NT2/D1 (cell line): ENCODE measurements around the gene ZFAND5.

Source experiments
- DNase-seq: peaks from one replicate; pipeline ENCODE4 v3.0.0-alpha.2; 2011; ENCODE audit warnings: low read depth, low spot score
- H3K27me3 ChIP-seq: 2 replicates; pipeline ENCODE4 v1.6.0; 2011; ENCODE audit warnings: mild to moderate bottlenecking; ENCODE audit not compliant: insufficient read length, insufficient read depth
- H3K36me3 ChIP-seq: 2 replicates; pipeline ENCODE4 v1.6.1; 2011; ENCODE audit warnings: mild to moderate bottlenecking, low read length, mixed read lengths; ENCODE audit not compliant: insufficient read depth, insufficient read length
- H3K4me1 ChIP-seq: 2 replicates; pipeline ENCODE4 v1.5.1; 2011; ENCODE audit not compliant: insufficient read depth, insufficient read length
- H3K4me3 ChIP-seq: 2 replicates; pipeline ENCODE4 v1.5.1; 2011; ENCODE audit warnings: low read depth; ENCODE audit not compliant: insufficient read length
- H3K9ac ChIP-seq: 2 replicates; pipeline ENCODE4 v1.6.0; 2011; ENCODE audit warnings: low read depth; ENCODE audit not compliant: insufficient read length
- H3K9me3 ChIP-seq: 2 replicates; pipeline ENCODE4 v1.5.1; 2011; ENCODE audit warnings: mild to moderate bottlenecking, low read length; ENCODE audit not compliant: insufficient read depth
- SUZ12 ChIP-seq: IDR thresholded peaks from 2 replicates; pipeline ENCODE4 v1.6.1; 2011; ENCODE audit not compliant: insufficient read length, insufficient read depth; ENCODE audit errors: extremely low read depth
- YY1 ChIP-seq: IDR thresholded peaks from 2 replicates; pipeline ENCODE4 v1.6.1; 2011; ENCODE audit not compliant: insufficient read length, insufficient read depth
- ZNF274 ChIP-seq: IDR thresholded peaks from 2 replicates; pipeline ENCODE4 v1.6.1; 2011; ENCODE audit warnings: mild to moderate bottlenecking, low read depth, low read length

ZFAND5 gene

DNA sequence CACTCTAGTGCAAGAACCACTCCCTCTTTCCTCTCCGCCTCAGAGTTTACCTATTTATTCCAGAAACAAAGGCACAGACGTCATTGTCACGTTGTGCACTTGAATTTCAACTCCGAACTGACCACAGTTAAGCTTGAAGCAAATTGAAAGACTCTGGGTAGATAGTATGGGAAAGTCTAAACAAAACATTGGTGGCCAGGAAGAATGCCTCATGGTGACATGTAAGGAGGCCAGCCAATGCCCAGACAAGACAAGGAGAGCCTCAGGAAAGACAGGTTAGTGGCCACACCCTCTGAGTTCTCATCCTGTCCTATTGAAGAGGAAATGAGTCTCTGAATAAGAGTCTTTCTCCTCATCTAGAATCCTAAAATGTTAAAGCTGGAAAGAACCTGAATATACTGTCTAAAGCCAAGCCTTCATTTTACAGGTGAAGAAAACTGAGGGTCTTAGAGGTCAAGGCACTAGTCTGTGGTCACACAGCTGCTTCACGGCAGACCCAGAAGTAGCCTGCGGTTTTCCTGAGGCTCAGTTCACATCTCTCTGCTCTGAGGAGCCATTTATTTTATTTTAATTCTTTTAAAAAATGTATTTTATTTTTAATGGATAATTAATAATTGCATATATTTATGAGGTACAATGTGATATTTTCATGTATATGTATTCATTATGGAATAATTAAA, 30.2 kb downstream of the ZFAND5 start:
- Histone ChIP-seq H3K4me3 (no peak overlapping the region), H3K9me3 (no peaks in the 10 kb centered on the region), H3K27me3 (no peaks in the 10 kb centered on the region), H3K4me1 (no peaks in the 10 kb centered on the region), H3K36me3 (no peaks in the 10 kb centered on the region), H3K9ac (no peak overlapping the region)
- no peak for DNase-seq
- TF ChIP-seq ZNF274 = no peak
- TF ChIP-seq SUZ12 = no peak
- no peak for TF ChIP-seq YY1

DNA sequence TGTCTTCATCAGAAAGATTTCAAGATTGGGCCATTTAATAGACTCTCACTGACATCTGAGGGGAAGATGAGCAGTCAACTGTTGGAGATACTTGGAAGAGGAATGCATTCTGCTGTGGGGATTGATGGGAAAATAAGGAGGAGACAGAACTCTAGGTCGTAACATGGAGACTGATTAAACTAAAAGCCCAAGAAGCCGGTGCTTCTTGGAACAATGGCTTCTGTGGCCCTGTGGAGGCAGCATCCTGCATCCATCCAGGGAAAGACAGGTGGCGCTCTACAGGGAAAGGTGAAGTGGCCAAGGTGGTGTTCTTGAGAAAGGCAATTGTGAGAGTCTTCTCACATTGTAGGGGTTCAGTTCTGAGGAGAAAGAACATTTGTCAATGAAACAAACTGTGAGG, 31.3 kb downstream of the ZFAND5 start:
- TF ChIP-seq YY1 (no peak), SUZ12 (no peak), ZNF274 (no peak)
- H3K27me3 ChIP-seq = no peaks in the 10 kb centered on the region
- H3K36me3 ChIP-seq = no peaks in the 10 kb centered on the region
- H3K4me3 ChIP-seq = no peak overlapping the region
- no peak overlapping the region for H3K9ac ChIP-seq
- peak; percentile 28 for DNase-seq
- H3K4me1 ChIP-seq = no peaks in the 10 kb centered on the region
- H3K9me3 ChIP-seq = no peaks in the 10 kb centered on the region

DNA sequence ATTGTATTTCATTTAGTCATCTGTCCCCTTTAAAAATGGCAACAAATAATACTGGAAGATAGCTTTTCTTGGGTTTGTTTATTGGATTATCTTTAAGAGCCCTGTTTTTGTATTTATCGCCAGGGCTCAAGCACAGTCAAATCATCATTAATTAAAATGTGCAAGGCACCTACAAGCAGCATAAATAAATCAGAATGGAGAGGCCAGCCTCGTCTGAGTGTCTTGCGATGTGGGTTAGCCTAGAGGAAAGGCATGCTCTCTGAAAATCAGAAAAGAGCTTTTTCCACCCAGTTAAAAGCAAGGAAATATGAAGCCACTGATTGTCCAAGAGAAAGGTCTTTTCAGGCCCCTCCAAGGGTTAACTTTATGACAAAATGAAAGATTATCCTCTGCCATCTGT, 31.8 kb downstream of the ZFAND5 start:
- Histone ChIP-seq H3K36me3 (no peaks in the 10 kb centered on the region), H3K9ac (no peak overlapping the region), H3K4me3 (no peak overlapping the region), H3K9me3 (no peaks in the 10 kb centered on the region), H3K4me1 (no peaks in the 10 kb centered on the region), H3K27me3 (no peaks in the 10 kb centered on the region)
- no peak for DNase-seq
- TF ChIP-seq YY1 (no peak), SUZ12 (no peak), ZNF274 (no peak)

DNA sequence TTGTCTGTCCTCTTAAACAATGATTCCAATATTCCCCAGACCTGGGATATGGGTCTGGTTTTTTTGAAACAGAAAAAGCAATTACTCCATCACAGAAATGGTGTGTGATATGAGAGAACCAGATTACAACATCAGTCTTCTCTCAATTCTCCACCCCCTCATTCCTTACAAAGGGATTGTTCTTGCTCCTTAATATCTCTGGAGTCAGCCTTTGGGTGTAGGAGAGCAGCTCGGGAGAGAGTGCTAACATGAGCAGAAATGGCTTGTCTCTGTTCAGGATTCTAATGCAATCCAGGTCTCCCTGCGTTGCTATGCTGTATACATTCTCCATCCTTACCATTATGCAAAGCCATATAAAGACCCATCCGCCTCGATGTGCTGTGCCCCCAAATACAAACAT, 32.7 kb downstream of the ZFAND5 start:
- TF ChIP-seq ZNF274 (no peak), SUZ12 (no peak), YY1 (no peak)
- Histone ChIP-seq H3K9ac (no peak overlapping the region), H3K4me1 (no peaks in the 10 kb centered on the region), H3K4me3 (no peak overlapping the region), H3K27me3 (no peaks in the 10 kb centered on the region), H3K36me3 (no peaks in the 10 kb centered on the region), H3K9me3 (no peaks in the 10 kb centered on the region)
- no peak for DNase-seq

DNA sequence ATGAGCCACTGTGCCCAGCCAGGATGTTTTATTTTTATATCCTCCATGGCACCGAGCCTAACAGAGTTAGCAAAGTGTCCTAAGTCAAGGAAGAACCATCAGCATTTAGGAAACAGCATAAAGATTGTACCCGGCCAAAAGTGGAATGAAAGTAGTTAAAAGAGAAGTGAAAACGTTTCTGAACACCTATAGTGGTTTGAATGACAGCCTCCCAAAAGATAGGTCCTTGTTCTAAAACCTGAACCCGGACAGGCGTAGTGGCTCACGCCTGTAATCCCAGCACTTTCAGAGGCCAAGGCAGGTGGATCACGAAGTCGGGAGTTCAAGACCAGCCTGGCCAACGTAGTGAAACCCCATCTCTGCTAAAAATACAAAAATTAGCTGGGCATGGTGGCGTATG, 37.4 kb downstream of the ZFAND5 start:
- Histone ChIP-seq H3K27me3 (no peaks in the 10 kb centered on the region), H3K9ac (no peak overlapping the region), H3K9me3 (peaks cover 14% of the 10 kb centered on the region), H3K4me3 (no peak overlapping the region), H3K4me1 (no peaks in the 10 kb centered on the region), H3K36me3 (no peaks in the 10 kb centered on the region)
- no peak for TF ChIP-seq ZNF274
- no peak for TF ChIP-seq YY1
- TF ChIP-seq SUZ12 = no peak
- no peak for DNase-seq

DNA sequence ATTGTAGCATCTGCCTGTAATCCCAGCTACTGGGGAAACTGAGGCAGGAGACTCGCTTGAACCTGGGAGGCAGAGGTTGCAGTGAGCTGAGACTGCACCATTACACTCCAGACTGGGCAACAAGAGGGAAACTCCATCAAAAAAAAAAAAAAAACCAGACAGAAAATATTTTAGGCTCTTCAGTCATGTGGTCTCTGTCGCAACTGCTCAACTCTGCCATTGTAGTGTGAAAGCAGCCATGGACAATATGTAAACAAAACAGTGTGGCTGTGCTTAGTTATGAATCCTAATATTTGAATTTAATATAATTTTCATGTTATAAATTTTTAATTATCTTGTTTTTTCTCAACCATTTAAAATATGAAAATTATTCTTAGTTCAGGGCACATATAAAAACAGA, 38.4 kb downstream of the ZFAND5 start:
- TF ChIP-seq SUZ12 = no peak
- no peak overlapping the region for H3K9ac ChIP-seq
- H3K36me3 ChIP-seq = no peaks in the 10 kb centered on the region

DNA sequence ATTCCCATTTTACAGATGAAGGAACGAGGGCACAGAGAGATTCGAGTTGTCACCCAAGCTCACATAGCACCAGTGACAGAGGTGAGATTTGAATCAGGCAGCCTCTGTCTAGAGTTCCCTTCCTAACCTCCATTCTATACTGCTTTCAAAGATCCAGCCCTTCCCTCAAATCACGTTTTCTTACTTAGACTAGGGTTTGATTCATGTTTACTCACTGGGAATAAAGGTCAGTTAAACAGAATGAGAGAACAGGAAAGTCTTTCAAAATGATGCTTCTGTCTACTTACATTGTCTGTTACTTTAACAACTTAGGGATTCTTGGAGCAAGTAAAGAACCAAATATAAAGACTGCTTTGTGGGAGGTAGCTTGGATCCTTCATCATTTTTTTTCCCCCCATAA, 40.0 kb downstream of the ZFAND5 start:
- no peak for DNase-seq
- Histone ChIP-seq H3K36me3 (no peaks in the 10 kb centered on the region), H3K9ac (no peak overlapping the region), H3K4me3 (no peak overlapping the region), H3K9me3 (peaks cover 26% of the 10 kb centered on the region), H3K27me3 (no peaks in the 10 kb centered on the region), H3K4me1 (no peaks in the 10 kb centered on the region)
- TF ChIP-seq SUZ12 (no peak), YY1 (no peak)

More for the DNA sequence above, 38.4 kb downstream of the ZFAND5 start:
- no peak for DNase-seq
- no peaks in the 10 kb centered on the region for H3K27me3 ChIP-seq
- no peaks in the 10 kb centered on the region for H3K4me1 ChIP-seq
- H3K9me3 ChIP-seq = peaks cover 24% of the 10 kb centered on the region
- H3K4me3 ChIP-seq = no peak overlapping the region
